ENCODE measurements around the gene DCLK1.

DCLK1 gene

DNA sequence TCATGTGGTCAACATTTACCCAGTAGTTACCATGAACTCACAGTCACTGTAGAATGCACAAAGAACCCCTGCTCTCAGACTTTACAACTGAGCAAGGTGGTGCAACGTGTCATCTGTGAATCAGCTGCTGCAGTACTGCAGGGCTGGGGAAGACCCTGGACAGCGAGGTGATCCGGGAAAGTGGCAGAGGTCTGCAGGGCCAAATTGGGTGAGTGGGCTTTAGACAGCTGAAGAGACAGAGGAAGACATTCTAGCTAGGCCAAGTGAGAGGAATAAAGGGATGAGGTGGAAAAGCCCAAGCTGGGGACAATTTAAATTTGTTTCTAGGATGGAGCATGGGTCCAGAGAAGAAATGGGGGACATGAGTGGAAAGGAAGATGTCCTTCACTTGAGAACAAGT is 270.5 kb downstream of the DCLK1 start:
- DNase-seq (ENCODE audit: low read depth in 2 of 2) = no peak

- no peak for DNase-seq (ENCODE audit: low read depth in 2 of 2)
These were observed 271.2 kb downstream of the DCLK1 start for GRCh38 chr13:35859981-35860380.

- DNase-seq (ENCODE audit: low read depth in 2 of 2) = no peak
These were observed 272.5 kb downstream of the DCLK1 start for GRCh38 chr13:35858665-35859064.

DNA sequence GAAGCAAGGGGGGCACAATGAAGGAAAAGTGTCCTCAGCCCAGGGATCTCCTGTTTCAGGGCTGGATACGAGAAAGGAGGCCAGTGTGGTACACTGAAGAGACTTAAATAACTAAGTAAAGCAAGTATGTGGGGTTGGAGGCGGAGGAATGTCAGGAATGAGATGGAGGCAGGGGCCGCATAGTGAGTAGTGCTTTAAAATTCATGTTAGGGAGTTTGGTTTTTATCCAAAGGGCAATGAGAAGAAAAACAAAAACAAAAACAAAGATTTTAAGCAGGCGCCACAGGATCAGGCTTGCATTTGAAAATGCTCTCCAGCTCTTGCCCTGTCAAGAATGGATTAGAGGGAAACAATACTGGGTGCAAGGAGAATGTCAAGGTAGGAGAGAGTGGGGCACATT is 273.4 kb downstream of the DCLK1 start:
- no peak for DNase-seq (ENCODE audit: low read depth in 2 of 2)

- DNase-seq (ENCODE audit: low read depth in 2 of 2) = no peak
These were observed 274.3 kb downstream of the DCLK1 start for GRCh38 chr13:35856721-35857364.

DNA sequence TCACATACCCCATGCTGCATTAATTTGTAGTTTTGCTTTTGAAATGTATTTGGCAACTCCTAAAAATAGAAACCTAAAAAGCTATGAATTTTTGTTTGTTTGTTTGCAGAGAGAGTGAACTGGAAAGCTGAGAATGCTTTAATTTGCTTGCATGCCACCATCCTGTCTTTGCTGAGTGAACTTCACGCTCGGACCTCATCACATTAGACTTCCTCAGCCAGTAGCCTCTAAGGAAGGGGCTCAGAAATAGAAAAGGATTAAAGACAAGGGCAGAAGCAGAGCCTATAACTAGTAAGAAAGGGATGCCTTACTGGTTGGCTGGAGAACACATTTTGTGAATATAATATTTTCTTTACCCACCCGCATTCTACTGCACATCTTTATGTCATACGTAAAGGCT is 275.1 kb downstream of the DCLK1 start:
- no peak for DNase-seq (ENCODE audit: low read depth in 2 of 2)

GRCh38 chr13:35855531-35856019 is 275.6 kb downstream of the DCLK1 start:
- no peak for DNase-seq (ENCODE audit: low read depth in 2 of 2)

DNA sequence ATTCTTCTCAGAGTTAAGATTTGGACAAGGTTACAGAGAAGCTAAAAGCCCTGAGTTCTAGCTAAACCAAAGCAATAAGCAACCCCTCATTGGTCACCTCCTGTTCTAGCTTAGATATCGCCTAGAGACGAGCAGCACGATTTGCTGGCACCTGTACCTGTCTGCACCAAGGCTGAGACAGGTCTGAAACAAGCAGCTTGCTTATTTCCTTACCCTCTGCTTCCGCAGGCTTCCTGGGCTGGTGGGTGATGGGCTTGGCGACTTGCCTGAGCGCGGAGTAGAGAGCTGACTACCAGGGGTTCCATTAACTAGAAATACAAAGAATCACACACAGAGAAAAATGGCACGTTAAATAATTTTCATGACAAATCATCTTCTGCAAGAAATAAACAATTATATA is 276.9 kb downstream of the DCLK1 start:
- no peak for DNase-seq (ENCODE audit: low read depth in 2 of 2)

GRCh38 chr13:35851881-35852280 is 279.3 kb downstream of the DCLK1 start:
- no peak for DNase-seq (ENCODE audit: low read depth in 2 of 2)

DNA sequence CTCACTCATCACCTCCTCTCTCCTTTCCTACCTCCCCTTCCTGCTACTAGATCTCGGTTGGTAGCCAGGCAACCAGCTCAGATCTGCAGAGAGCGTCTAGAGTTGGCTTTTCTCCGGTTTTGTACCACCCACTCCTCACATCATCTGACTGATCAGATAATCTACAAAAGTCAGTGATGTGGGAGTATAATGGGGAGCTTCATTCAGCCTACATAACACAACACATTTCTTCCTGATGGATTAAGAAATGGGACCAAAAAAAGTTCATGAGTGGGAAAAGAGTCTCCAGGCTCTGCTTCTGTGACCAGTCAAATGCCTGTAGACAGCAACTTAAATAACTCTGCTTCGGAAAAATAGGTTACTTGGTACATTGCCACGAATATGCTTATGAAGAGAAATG is 279.8 kb downstream of the DCLK1 start:
- no peak for DNase-seq (ENCODE audit: low read depth in 2 of 2)

GRCh38 chr13:35850569-35850968 is 280.6 kb downstream of the DCLK1 start:
- DNase-seq (ENCODE audit: low read depth in 2 of 2) = no peak

GRCh38 chr13:35849256-35849644 is 281.9 kb downstream of the DCLK1 start:
- DNase-seq (ENCODE audit: low read depth in 2 of 2) = no peak

- no peak for DNase-seq (ENCODE audit: low read depth in 2 of 2)
These were observed 282.6 kb downstream of the DCLK1 start for GRCh38 chr13:35848336-35849255.

DNA sequence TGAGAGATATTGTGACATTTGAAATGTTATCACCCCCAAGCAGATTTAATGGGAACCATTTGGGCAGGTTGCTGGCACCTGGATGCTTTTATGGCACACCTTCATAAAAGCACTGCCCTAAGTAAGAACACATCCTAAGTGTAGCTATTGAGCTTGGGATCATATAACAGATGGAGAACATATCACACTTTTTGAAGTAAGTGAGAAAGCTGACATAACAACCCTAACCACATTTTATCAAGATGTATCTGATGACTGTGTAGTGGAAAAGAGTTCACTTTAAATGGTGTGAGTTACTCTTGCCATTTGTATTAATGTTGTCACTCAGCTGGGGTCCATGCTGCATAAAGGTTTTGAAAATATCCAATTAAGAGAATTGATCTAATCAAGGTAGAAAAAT is 287.9 kb downstream of the DCLK1 start:
- no peak for DNase-seq (ENCODE audit: low read depth in 2 of 2)

GRCh38 chr13:35841060-35841521 is 290.1 kb downstream of the DCLK1 start:
- DNase-seq (ENCODE audit: low read depth in 2 of 2) = no peak

GRCh38 chr13:35839806-35840205 is 291.4 kb downstream of the DCLK1 start:
- DNase-seq (ENCODE audit: low read depth in 2 of 2) = no peak

GRCh38 chr13:35838356-35838755 is 292.8 kb downstream of the DCLK1 start:
- DNase-seq (ENCODE audit: low read depth in 2 of 2) = no peak

GRCh38 chr13:35836446-35836845 is 294.7 kb downstream of the DCLK1 start:
- no peak for DNase-seq (ENCODE audit: low read depth in 2 of 2)

GRCh38 chr13:35835989-35836388 is 295.2 kb downstream of the DCLK1 start:
- DNase-seq (ENCODE audit: low read depth in 2 of 2) = no peak

DNA sequence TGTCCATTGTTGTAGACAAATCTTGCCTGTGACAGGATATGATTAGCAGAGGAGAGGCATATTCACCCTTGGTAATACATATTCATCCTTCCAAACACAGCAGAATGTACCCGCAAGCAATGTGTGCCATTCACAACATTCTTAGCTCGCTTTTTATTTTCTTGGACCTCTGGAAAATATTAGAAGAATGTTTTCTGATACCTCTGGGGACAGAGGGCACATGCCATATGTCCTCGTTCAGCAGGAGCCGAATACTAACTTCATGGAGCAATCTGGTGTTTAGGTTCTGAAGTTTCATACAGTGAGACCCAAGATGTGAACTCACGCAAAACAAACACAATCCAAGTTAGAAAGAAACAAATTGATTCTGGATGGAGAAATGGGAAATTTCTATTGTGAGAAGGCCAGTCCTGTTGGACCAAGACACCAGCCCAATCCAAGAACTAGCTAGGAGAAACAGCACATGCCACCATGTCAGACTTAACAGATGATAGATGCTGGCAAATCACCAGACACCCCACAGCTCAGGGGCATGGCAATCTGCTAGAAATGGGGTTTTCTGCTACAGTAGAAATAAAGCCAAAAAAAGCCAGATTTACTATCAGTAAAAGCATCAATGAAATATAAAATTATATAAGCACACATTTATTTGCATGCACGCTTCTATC is 297.4 kb downstream of the DCLK1 start:
- DNase-seq (ENCODE audit: low read depth in 2 of 2) = no peak

- DNase-seq (ENCODE audit: low read depth in 2 of 2) = no peak
These were observed 298.2 kb downstream of the DCLK1 start for GRCh38 chr13:35833031-35833430.

- no peak for DNase-seq (ENCODE audit: low read depth in 2 of 2)
These were observed 298.6 kb downstream of the DCLK1 start for GRCh38 chr13:35832551-35832950.
